Cardiac muscle cell (in vitro differentiated cells and primary cell): ENCODE measurements around the gene MAPK1. TPM values are rescaled to one million over a fixed set of nuclear protein-coding genes. Genes with fewer than 3 reads are reported as not detected.
"Not testable (repeated sequence)": the region's sequence is repeated elsewhere in the genome, so short reads cannot be mapped to it uniquely, and the experiment has no call there.

Experiments
- DNase-seq, 2 donors: peaks; one replicate each; pipeline versions ENCODE4 v3.0.0 to v3.0.0-alpha.2; 2010 to 2017; ENCODE audit warnings: low read depth in 1 of 2, low spot score in 1 of 2
- H3K27ac ChIP-seq: fragments of 200-600 bp; sonication (generic); 2 replicates; pipeline ENCODE4 v1.5.1; 2016
- H3K27me3 ChIP-seq: fragments of 200-600 bp; sonication (generic); 2 replicates; pipeline ENCODE4 v1.6.0; 2016; ENCODE audit warnings: control low read depth
- H3K36me3 ChIP-seq: fragments of 200-600 bp; sonication (generic); 2 replicates; pipeline ENCODE4 v1.5.1; 2016; ENCODE audit warnings: control low read depth
- H3K4me1 ChIP-seq: fragments of 200-600 bp; sonication (generic); 2 replicates; pipeline ENCODE4 v1.8.1; 2017; ENCODE audit warnings: low read depth, mild to moderate bottlenecking, mixed run types
- H3K4me3 ChIP-seq: fragments of 200-600 bp; sonication (generic); 2 replicates; pipeline ENCODE4 v1.5.1; 2016; ENCODE audit warnings: mild to moderate bottlenecking
- H3K9me3 ChIP-seq: fragments of 200-600 bp; sonication (generic); 2 replicates; pipeline ENCODE4 v1.5.1; 2017; ENCODE audit warnings: low read depth, mild to moderate bottlenecking, control low read depth
- CTCF ChIP-seq: IDR thresholded peaks from 2 replicates; pipeline ENCODE4 v1.5.1; 2012; ENCODE audit warnings: low read depth, mild to moderate bottlenecking, low read length
- polyA plus RNA-seq: library from polyadenylated mRNA; unstranded; fragments of >200 nt; fragmentation: Nextera tagmentation; extraction: Ambion mirVana; gene quantifications from 2 replicates; pipeline ENCODE4 v1.2.1, GENCODE V29; 2016
- total RNA-seq: library from RNA; depleted of rRNA; stranded (reverse); fragments of >200 nt; gene quantifications from 2 replicates; pipeline ENCODE4 v1.2.3, GENCODE V29; 2016

Gene MAPK1
- total and polyA plus RNA-seq, 2 experiments from 2014 or later = 32.7 to 72.1 TPM

- H3K9me3 ChIP-seq = no peaks in the 10 kb centered on the region
- no peaks in the 10 kb centered on the region for H3K27me3 ChIP-seq
- no peak overlapping the region for H3K27ac ChIP-seq
- H3K4me1 ChIP-seq = peaks cover 23% of the 10 kb centered on the region
- H3K4me3 ChIP-seq = no peak overlapping the region
- TF ChIP-seq CTCF = no peak
- no peaks in the 10 kb centered on the region for H3K36me3 ChIP-seq
- no peak for DNase-seq
Measured at GRCh38 chr22:21753374-21754111, 113.9 kb downstream of the MAPK1 start.

GRCh38 chr22:21752276-21752675 is 115.2 kb downstream of the MAPK1 start:
- no peak overlapping the region for H3K4me3 ChIP-seq
- no peaks in the 10 kb centered on the region for H3K36me3 ChIP-seq
- no peak for DNase-seq
- no peaks in the 10 kb centered on the region for H3K9me3 ChIP-seq
- peak overlapping the region; percentile 58 for H3K27ac ChIP-seq
- peaks cover 23% of the 10 kb centered on the region for H3K4me1 ChIP-seq
- no peak for TF ChIP-seq CTCF
- no peaks in the 10 kb centered on the region for H3K27me3 ChIP-seq

- TF ChIP-seq CTCF = no peak
- Histone ChIP-seq H3K9me3 (no peaks in the 10 kb centered on the region), H3K4me3 (no peak overlapping the region), H3K27me3 (no peaks in the 10 kb centered on the region), H3K36me3 (no peaks in the 10 kb centered on the region), H3K27ac (no peak overlapping the region), H3K4me1 (no peaks in the 10 kb centered on the region)
- DNase-seq = no peak
Measured at GRCh38 chr22:21745948-21746347, 121.5 kb downstream of the MAPK1 start.

- not testable (repeated sequence) for H3K27ac ChIP-seq, H3K36me3 ChIP-seq, H3K9me3 ChIP-seq, H3K4me3 ChIP-seq, H3K27me3 ChIP-seq, H3K4me1 ChIP-seq
- DNase-seq = peak in 1 of 2 donors; percentile 41
Measured at GRCh38 chr22:21744917-21745316, 122.5 kb downstream of the MAPK1 start.

- Histone ChIP-seq H3K9me3 (no peaks in the 10 kb centered on the region), H3K4me3 (no peak overlapping the region), H3K4me1 (no peaks in the 10 kb centered on the region), H3K27me3 (no peaks in the 10 kb centered on the region), H3K27ac (no peak overlapping the region), H3K36me3 (no peaks in the 10 kb centered on the region)
- no peak for DNase-seq
- no peak for TF ChIP-seq CTCF
Measured at GRCh38 chr22:21741790-21742189, 125.7 kb downstream of the MAPK1 start.

GRCh38 chr22:21741059-21741458 is 126.4 kb downstream of the MAPK1 start:
- TF ChIP-seq CTCF = no peak
- Histone ChIP-seq H3K36me3 (no peaks in the 10 kb centered on the region), H3K9me3 (no peaks in the 10 kb centered on the region), H3K4me3 (no peak overlapping the region), H3K27ac (no peak overlapping the region), H3K27me3 (no peaks in the 10 kb centered on the region), H3K4me1 (no peaks in the 10 kb centered on the region)
- DNase-seq = no peak
